OCI-LY1 (cell line): Measurements from ENCODE around the gene FZD7.

Experiments used
- H2AFZ ChIP-seq: fragments of 200-600 bp; sonication (generic), shearing (Covaris generic); 2 replicates; pipeline ENCODE4 v1.6.0; 2014; ENCODE audit warnings: antibody characterized with exemption, mild to moderate bottlenecking, low read length
- H3F3A ChIP-seq: fragments of 200-600 bp; sonication (generic), shearing (Covaris generic); 2 replicates; pipeline ENCODE4 v1.6.0; 2014; ENCODE audit warnings: mild to moderate bottlenecking, antibody characterized with exemption, low read length, moderate library complexity; ENCODE audit not compliant: insufficient read depth
- H3K27ac ChIP-seq: fragments of 200-600 bp; sonication (generic); 2 replicates; pipeline ENCODE4 v1.5.1; 2014; ENCODE audit warnings: low read length, mixed run types, mild to moderate bottlenecking, low read depth; ENCODE audit not compliant: poor library complexity, severe bottlenecking
- H3K27me3 ChIP-seq: fragments of 200-600 bp; sonication (generic); 2 replicates; pipeline ENCODE4 v1.6.0; 2014; ENCODE audit warnings: antibody characterized with exemption, mild to moderate bottlenecking, low read length, moderate library complexity; ENCODE audit not compliant: insufficient read depth
- H3K36me3 ChIP-seq: fragments of 200-600 bp; sonication (generic); 2 replicates; pipeline ENCODE4 v1.6.1; 2014; ENCODE audit warnings: mild to moderate bottlenecking, antibody characterized with exemption, low read length, moderate library complexity, mixed read lengths; ENCODE audit not compliant: insufficient read depth
- H3K4me1 ChIP-seq: fragments of 200-600 bp; sonication (generic); 2 replicates; pipeline ENCODE4 v1.5.1; 2014; ENCODE audit warnings: mild to moderate bottlenecking, low read length, moderate library complexity; ENCODE audit not compliant: insufficient read depth, severe bottlenecking
- H3K4me2 ChIP-seq: fragments of 200-600 bp; sonication (generic), shearing (Covaris generic); 2 replicates; pipeline ENCODE4 v1.6.1; 2014; ENCODE audit warnings: low read length
- H3K4me3 ChIP-seq: fragments of 200-600 bp; sonication (generic); 2 replicates; pipeline ENCODE4 v1.5.1; 2014; ENCODE audit warnings: low read length, low read depth, mild to moderate bottlenecking, mixed read lengths; ENCODE audit not compliant: poor library complexity, severe bottlenecking
- H3K79me2 ChIP-seq: fragments of 200-600 bp; shearing (Covaris generic); 2 replicates; pipeline ENCODE4 v1.6.1; 2016; ENCODE audit warnings: mixed run types, low read length, mixed read lengths; ENCODE audit not compliant: insufficient read depth
- H3K9ac ChIP-seq: fragments of 200-600 bp; sonication (generic), shearing (Covaris generic); 2 replicates; pipeline ENCODE4 v1.6.1; 2014; ENCODE audit warnings: mild to moderate bottlenecking, low read length, mixed read lengths
- H3K9me2 ChIP-seq: fragments of 200-600 bp; sonication (generic), shearing (Covaris generic); 2 replicates; pipeline ENCODE4 v1.6.1; 2014; ENCODE audit warnings: low read depth, mild to moderate bottlenecking, low read length, mixed read lengths
- H3K9me3 ChIP-seq: fragments of 200-600 bp; shearing (Covaris generic); 2 replicates; pipeline ENCODE4 v1.6.1; 2014; ENCODE audit warnings: low read length, mixed read lengths
- H4K20me1 ChIP-seq: fragments of 200-600 bp; sonication (generic), shearing (Covaris generic); 2 replicates; pipeline ENCODE4 v1.6.0; 2016; ENCODE audit warnings: mild to moderate bottlenecking, low read length; ENCODE audit not compliant: insufficient read depth
- CTCF ChIP-seq: fragments of 200-600 bp; sonication (generic), shearing (Covaris generic); IDR thresholded peaks from 2 replicates; pipeline ENCODE4 v1.5.1; 2017; ENCODE audit warnings: mild to moderate bottlenecking, antibody characterized with exemption, low read length, moderate library complexity, mixed read lengths
- EZH2 ChIP-seq: fragments of 200-600 bp; sonication (generic), shearing (Covaris generic); IDR thresholded peaks from 2 replicates; pipeline ENCODE4 v1.8.0; 2017; ENCODE audit warnings: borderline replicate concordance, mixed run types, mild to moderate bottlenecking, antibody characterized with exemption, low read length, moderate library complexity, mixed read lengths

The FZD7 gene

GRCh38 chr2:201996679-201997314, 36.9 kb upstream of the FZD7 start:
- no peaks in the 10 kb centered on the region for H3F3A ChIP-seq
- no peak overlapping the region for H3K4me2 ChIP-seq
- H3K27ac ChIP-seq = no peak overlapping the region
- no peaks in the 10 kb centered on the region for H3K36me3 ChIP-seq
- H3K4me3 ChIP-seq = no peak overlapping the region
- H3K4me1 ChIP-seq = no peaks in the 10 kb centered on the region
- no peaks in the 10 kb centered on the region for H3K27me3 ChIP-seq
- no peaks in the 10 kb centered on the region for H4K20me1 ChIP-seq
- no peak for TF ChIP-seq CTCF
- TF ChIP-seq EZH2 = no peak
- no peaks in the 10 kb centered on the region for H3K79me2 ChIP-seq
- no peaks in the 10 kb centered on the region for H3K9me2 ChIP-seq
- H2AFZ ChIP-seq = no peak overlapping the region
- H3K9ac ChIP-seq = no peak overlapping the region
- no peaks in the 10 kb centered on the region for H3K9me3 ChIP-seq

DNA sequence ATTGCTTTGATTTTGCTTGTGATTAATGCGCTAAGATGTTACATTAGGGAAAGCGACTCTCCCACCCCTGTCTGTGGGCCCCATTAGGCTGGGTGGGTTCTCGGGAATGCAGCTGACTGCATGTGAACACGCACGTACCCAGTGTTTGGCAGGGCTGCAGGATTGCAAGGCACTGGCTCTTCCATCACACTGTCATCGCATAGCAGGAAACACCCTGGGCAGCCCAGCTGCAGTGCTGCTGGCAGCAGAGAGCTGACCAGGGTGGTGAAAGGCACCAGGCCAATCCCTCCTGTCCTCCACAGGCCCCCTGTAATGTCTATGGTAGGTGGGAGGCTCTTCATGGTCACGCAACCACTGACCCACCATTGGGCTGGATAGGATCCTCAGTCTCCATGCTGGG, 34.4 kb upstream of the FZD7 start:
- TF ChIP-seq EZH2 (no peak), CTCF (no peak)
- no peak overlapping the region for H3K27ac ChIP-seq
- H3K4me3 ChIP-seq = no peak overlapping the region
- H3K9me2 ChIP-seq = no peaks in the 10 kb centered on the region
- H2AFZ ChIP-seq = no peak overlapping the region
- H3K27me3 ChIP-seq = no peaks in the 10 kb centered on the region
- no peaks in the 10 kb centered on the region for H3K36me3 ChIP-seq
- H3F3A ChIP-seq = no peaks in the 10 kb centered on the region
- H3K9me3 ChIP-seq = no peaks in the 10 kb centered on the region
- H3K79me2 ChIP-seq = no peaks in the 10 kb centered on the region
- H3K4me2 ChIP-seq = no peak overlapping the region
- H4K20me1 ChIP-seq = no peaks in the 10 kb centered on the region
- no peak overlapping the region for H3K9ac ChIP-seq
- no peaks in the 10 kb centered on the region for H3K4me1 ChIP-seq

- H3K4me2 ChIP-seq = no peak overlapping the region
- TF ChIP-seq CTCF (no peak), EZH2 (no peak)
- H3K4me3 ChIP-seq = no peak overlapping the region
- no peaks in the 10 kb centered on the region for H3K36me3 ChIP-seq
- H3K27ac ChIP-seq = no peak overlapping the region
- no peaks in the 10 kb centered on the region for H3K9me3 ChIP-seq
- no peaks in the 10 kb centered on the region for H3K27me3 ChIP-seq
- no peak overlapping the region for H2AFZ ChIP-seq
- no peaks in the 10 kb centered on the region for H3K9me2 ChIP-seq
- no peaks in the 10 kb centered on the region for H3F3A ChIP-seq
- H3K4me1 ChIP-seq = peaks cover 4% of the 10 kb centered on the region
- no peaks in the 10 kb centered on the region for H4K20me1 ChIP-seq
- H3K79me2 ChIP-seq = no peaks in the 10 kb centered on the region
- no peak overlapping the region for H3K9ac ChIP-seq
Measured at GRCh38 chr2:202001826-202002225, 31.8 kb upstream of the FZD7 start.
